OCI-M2 (cell line): Measurements from ENCODE around the gene SNTB2.
"Not testable (repeated sequence)": the region's sequence is repeated elsewhere in the genome, so short reads cannot be mapped to it uniquely, and the experiment has no call there.

Experiments used
- DNase-seq: peaks from one replicate; lab custom pipeline; 2025; ENCODE audit not compliant: unreplicated experiment; lab: John Stamatoyannopoulos, UW

The SNTB2 gene

GRCh38 chr16:69233124-69233523, 46.2 kb downstream of the SNTB2 start:
- no peak for DNase-seq

- no peak for DNase-seq
These were observed 47.5 kb downstream of the SNTB2 start for GRCh38 chr16:69234460-69234859.

GRCh38 chr16:69236319-69236718, 49.4 kb downstream of the SNTB2 start:
- no peak for DNase-seq

GRCh38 chr16:69237296-69237695, 50.3 kb downstream of the SNTB2 start:
- no peak for DNase-seq

GRCh38 chr16:69239851-69240250, 52.9 kb downstream of the SNTB2 start:
- DNase-seq: no peak

- DNase-seq: no peak
These were observed 53.4 kb downstream of the SNTB2 start for GRCh38 chr16:69240331-69240730.

GRCh38 chr16:69241926-69242325, 55.0 kb downstream of the SNTB2 start:
- no peak for DNase-seq

GRCh38 chr16:69243479-69243878, 56.5 kb downstream of the SNTB2 start:
- no peak for DNase-seq

- no peak for DNase-seq
These were observed 57.4 kb downstream of the SNTB2 start for GRCh38 chr16:69244336-69244735.

GRCh38 chr16:69250081-69250480, 63.1 kb downstream of the SNTB2 start:
- no peak for DNase-seq

GRCh38 chr16:69253870-69254341, 66.9 kb downstream of the SNTB2 start:
- DNase-seq: no peak

- not testable (repeated sequence) for DNase-seq
These were observed 72.4 kb downstream of the SNTB2 start for GRCh38 chr16:69259428-69259764.

- DNase-seq: no peak
These were observed 73.1 kb downstream of the SNTB2 start for GRCh38 chr16:69260019-69260418.

GRCh38 chr16:69260506-69260905, 73.5 kb downstream of the SNTB2 start:
- no peak for DNase-seq

- DNase-seq: no peak
These were observed 79.5 kb downstream of the SNTB2 start for GRCh38 chr16:69266334-69267063.

GRCh38 chr16:69267633-69268032, 80.7 kb downstream of the SNTB2 start:
- no peak for DNase-seq

GRCh38 chr16:69270395-69270794, 83.4 kb downstream of the SNTB2 start:
- DNase-seq: no peak

- DNase-seq: no peak
These were observed 83.9 kb downstream of the SNTB2 start for GRCh38 chr16:69270831-69271230.

GRCh38 chr16:69273009-69273408, 86.0 kb downstream of the SNTB2 start:
- DNase-seq: no peak

- DNase-seq: no peak
These were observed 87.8 kb downstream of the SNTB2 start for GRCh38 chr16:69274699-69275235.

- no peak for DNase-seq
These were observed 89.5 kb downstream of the SNTB2 start for GRCh38 chr16:69276148-69277115.

- DNase-seq: no peak
These were observed 90.4 kb downstream of the SNTB2 start for GRCh38 chr16:69277413-69277812.
